GM18861 (cell line): Measurements from ENCODE around the gene LTV1.
"Not testable (repeated sequence)": the region's sequence is repeated elsewhere in the genome, so short reads cannot be mapped to it uniquely, and the experiment has no call there.

Source experiments
- ATAC-seq: cut with Tn5 transposase; IDR thresholded peaks from one replicate; pipeline ENCODE4 v1.9.1; 2021; ENCODE audit not compliant: unreplicated experiment

Gene LTV1

DNA sequence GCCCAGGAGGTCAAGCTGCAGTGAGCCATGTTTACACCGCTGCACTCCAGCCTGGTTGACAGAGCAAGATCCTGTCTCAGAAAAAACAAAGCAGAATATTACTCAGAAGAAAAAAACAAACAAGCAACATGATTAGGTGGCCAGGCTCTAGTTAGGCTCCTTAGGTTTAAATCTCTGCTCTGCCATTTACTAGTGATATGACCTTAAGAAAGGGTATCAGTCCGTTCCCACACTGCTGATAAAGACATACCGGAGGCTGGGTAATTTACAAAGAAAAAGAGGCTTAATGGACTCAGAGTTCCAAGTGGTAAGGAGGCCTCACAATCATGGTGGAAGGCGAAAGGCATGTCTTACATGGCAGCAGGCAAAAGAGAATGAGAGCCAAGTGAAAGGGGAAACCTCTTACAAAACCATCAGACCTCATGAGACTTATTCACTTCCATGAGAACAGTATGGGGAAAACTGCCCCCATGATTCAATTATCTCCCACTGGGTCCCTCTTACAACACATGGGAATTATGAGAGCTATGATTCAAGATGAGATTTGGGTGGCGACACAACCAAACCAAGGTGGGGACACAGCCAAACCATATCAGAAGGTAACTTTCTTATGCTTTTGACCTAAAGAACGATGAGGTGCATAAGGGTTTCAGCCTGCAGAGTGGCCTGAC lies 2.4 kb upstream of the LTV1 start:
- no peak for ATAC-seq

DNA sequence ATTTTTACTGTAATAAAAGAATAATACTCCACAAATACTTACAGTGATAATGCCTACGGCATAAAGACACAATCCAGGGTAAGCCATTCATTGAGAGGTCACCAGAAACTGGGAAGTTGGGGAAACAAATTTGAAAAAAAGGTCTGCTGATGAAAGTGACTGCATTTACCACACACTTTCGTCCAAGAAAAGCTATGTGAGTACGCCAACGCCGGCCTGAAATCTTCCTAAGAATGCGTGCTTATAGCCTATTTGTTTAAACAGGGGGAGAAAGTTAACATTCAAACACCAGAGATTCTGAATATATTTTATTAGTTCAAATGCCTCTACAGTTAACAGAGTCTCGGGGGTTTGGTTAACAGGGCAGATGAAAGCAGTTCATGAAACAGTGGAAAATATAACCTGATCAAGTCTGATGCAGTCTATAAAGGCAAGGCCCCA lies 657 bp upstream of the LTV1 start:
- ATAC-seq, result no peak

DNA sequence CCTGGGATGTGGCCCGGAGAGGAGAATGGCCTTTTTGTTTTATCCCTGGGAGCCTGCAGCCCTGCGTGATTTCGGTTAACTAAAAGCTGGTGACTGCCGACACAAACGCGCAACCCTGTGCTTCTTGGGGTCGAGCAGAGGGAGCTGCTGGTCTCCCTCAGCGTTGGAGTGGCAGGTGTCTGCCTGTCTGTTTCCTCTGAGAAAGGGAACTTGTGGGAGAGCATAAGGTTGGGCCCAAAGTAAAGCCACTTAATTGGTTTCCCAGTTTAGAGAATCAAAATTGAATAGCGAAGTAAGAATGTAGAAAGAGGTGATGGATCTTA lies 500 bp downstream of the LTV1 start:
- no peak for ATAC-seq

DNA sequence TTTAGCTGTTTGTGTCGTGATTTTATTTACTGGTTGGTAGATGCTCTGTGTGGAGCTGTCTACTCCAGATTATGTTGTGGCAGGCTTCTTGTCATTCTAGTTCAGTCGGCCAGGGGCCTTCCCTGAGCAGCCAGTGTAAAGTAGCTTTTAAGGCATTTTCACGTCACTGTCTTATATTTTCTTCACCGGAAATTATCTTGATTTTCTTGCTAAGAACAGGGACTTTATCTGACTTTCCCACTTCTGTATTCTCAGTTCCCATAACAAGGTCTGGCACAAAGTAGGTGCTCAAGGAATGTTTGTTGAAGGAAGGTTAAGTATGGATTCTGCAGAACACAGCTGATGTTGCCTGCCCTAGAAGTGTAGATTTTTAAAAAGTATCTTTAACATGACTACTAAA lies 868 bp downstream of the LTV1 start:
- no peak for ATAC-seq

DNA sequence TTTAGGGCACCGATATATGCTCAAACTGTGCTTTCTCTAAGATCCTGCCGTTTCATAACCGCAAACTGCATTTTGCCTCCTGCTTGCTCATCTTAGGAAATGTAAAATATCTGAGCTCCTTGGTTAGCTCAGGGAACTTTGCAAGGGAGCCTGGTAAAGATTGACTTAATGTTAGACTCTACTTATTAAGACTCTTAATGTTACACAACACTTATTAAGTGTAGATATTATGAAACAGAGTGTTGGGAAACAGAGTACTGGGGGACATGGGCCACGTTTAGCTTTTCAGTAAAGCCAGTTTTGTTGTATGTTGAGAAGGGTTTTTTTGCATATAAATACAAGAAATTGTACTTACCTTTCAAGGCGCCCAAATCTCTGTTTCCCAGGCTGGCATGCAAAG lies 1.9 kb downstream of the LTV1 start:
- no peak for ATAC-seq

DNA sequence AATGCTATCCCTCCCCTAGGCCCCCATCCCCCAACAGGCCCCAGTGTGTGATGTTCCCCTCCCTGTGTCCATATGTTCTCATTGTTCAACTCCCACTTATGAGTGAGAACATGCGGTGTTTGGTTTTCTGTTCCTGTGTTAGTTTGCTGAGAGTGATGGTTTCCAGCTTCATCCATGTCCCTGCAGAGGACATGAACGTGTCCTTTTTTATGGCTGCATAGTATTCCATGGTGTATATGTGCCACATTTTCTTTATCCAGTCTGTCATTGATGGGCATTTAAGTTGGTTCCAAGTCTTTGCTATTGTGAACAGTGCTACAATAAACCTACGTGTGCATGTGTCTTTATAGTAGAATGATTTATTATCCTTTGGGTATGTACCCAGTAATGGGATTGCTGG lies 8.6 kb downstream of the LTV1 start:
- ATAC-seq, result not testable (repeated sequence)

DNA sequence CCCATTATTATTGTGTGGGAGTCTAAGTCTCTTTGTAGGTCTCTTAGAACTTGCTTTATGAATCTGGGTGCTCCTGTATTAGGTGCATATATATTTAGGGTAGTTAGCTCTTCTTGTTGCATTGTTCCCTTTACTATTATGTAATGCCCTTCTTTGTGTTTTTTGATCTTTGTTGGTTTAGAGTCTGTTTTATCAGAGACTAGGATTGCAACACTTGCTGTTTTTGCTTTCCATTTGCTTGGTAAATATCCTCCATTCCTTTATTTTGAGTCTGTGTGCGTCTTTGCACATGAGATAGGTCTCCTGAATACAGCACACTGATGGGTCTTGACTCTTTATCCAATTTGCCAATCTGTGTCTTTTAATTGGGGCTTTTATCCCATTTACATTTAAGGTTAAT lies 11.9 kb downstream of the LTV1 start:
- not testable (repeated sequence) for ATAC-seq

DNA sequence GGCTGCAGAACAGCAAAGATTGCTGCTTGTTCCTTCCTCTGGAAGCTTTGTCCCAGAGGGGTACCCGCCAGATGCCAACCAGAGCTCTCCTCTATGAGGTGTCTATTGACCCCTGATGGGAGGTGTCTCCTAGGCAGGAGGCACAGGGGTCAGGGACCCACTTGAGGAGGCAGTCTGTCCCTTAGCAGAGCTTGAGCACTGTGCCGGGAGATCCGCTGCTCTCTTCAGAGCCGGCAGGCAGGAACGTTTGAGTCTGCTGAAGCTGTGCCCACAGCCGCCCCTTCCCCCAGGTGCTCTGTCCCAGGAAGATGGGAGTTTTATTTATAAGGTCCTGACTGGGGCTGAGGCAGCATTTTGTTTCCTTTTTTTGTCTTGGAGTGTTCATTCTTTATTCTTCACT lies 13.6 kb downstream of the LTV1 start:
- not testable (repeated sequence) for ATAC-seq

DNA sequence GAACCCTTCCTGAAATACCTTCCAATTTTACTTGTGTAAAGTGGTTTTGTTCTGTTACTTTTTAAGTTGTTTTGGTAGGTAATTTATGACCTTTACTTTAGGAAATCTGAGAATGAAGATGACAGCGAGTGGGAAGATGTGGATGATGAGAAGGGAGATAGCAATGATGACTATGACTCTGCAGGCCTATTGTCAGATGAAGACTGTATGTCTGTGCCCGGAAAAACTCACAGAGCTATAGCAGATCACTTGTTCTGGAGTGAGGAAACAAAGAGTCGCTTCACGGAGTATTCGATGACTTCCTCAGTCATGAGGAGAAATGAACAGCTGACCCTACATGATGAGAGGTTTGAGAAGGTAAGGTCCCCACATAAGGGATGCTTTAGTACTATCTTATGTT lies 14.5 kb downstream of the LTV1 start:
- no peak for ATAC-seq

DNA sequence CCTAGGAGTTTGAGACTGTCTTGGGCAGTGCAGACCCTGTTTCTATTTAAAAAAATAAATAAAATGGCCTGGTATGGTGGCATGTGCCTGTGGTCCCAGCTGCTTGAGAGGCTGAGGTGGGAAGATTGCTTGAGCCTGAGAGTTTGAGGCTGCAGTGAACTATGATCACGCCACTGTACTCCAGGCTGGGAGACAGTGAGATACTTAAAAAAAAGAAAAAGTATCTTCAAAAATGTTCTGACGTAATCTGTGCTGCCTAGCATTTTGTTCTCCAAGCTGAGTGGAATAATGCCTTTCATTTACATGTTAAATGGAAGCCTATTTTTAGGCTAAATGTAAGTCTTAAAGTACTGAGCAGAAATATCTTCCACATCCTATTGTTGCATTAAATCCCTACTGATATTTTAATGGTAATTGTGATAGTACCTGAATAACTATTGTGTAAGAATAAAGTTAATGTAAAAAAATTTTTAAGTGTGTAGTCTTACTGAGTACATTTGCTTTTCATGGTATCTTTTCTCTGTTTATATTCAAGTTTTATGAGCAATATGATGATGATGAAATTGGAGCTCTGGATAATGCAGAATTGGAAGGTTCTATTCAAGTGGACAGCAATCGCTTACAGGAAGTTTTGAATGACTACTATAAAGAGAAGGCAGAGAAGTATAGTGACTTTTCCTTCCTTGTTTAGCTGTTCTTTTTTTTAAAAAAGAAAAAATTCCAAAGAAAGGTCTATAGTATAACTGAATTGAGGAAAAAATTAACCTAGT lies 16.9 kb downstream of the LTV1 start:
- ATAC-seq, result no peak

DNA sequence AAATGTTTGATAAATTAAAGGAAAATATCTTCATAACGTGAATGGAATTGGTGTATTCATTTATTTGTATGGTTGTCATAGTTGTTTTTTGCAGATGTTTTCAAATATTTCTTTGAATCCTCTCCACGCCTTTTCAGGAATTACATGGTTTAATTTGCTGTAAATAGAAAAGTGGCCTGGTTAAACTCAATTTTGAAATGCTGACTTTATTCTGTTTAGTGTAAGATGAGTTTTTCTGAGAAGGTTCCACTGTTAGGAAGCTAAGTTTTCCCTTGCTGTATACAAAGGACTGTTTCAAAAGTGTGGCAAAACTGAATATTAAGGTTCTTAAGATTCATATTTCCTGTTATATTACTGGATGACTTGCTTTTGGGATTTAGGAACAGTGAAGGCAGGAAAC lies 20.6 kb downstream of the LTV1 start:
- ATAC-seq, result no peak

DNA sequence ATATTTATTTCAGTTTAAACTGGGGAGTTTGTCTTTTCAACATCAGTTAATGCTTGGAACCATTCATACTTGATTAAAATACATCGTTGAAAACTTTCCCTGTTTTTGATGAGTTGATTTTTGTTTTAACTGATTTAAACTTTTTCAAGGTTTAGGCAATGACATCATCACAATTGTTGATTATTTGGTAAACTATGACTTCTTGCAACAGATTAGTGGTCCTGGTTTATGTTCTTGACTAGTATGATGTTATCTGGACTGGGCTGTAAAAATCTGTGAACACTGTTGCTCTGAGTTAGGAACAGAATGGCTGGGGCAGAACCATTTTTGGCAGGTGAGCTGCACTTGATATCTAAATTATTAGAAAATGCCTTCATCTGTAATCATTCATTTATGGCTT lies 21.1 kb downstream of the LTV1 start, which contains the start of gene ZC2HC1B:
ZC2HC1B (plus strand) TSS at position 241 of the 400 bp plus-strand sequence; CDS start at position 307, 66 bp downstream.
- ATAC-seq, result no peak

DNA sequence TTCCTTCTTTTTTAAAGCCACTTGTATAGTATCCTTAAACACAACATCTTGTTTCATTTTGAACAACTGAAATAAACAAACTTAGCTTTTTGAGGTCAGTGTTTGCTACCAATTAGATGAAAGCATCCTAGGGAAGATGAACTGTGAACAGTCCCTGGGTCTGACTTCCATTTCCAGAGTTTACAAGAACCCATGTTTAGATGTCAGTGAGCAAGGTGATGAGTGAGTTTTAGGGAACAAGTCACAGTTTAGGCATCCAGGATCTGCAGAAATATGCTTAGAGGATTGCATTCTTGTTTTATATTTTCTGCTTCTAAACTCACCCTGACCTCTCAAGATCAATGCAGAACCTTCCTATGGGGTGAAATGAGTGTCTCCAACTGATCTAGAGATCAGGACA lies 24.1 kb downstream of the LTV1 start:
- no peak for ATAC-seq

DNA sequence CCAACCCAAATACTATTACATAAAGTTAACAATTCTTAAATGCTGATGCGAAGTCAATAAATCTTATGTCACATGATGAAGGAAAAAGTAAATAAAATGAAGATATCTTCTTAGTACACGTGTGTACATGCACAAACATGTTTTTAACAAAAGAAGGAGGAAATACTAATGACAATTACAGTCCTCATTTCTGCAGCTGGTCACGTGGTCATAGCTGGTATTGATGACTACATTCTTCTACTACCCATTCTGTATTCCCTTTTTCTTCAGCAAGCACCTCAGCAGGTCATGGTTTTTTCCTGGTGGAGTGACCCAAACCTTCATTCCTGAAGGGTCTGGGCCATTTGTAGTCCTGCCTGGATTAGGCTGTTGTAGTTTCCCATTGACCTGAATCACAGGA lies 25.7 kb downstream of the LTV1 start:
- ATAC-seq, result not testable (repeated sequence)

DNA sequence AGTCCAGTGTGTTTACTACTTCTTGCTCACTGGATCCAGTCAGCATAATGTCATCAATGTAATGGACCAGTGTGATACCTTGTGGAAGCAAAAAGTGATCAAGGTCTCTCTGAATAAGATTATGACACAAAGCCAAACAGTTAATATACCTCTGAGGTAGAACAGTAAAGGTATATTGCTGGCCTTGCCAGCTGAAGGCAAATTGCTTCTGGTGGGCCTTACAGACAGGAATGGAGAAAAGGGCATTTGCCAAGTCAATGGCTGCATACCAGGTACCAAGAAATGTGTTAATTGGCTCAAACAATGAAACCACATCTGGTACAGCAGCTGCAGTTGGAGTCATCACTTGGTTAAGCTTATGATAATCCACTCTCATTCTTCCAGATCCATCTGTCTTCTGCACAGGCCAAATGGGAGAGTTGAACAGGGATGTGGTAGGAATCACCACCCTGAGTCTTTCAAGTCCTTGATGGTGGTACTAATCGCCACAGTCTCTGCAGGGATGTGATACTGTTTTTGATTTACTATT lies 28.1 kb downstream of the LTV1 start:
- ATAC-seq, result not testable (repeated sequence)

DNA sequence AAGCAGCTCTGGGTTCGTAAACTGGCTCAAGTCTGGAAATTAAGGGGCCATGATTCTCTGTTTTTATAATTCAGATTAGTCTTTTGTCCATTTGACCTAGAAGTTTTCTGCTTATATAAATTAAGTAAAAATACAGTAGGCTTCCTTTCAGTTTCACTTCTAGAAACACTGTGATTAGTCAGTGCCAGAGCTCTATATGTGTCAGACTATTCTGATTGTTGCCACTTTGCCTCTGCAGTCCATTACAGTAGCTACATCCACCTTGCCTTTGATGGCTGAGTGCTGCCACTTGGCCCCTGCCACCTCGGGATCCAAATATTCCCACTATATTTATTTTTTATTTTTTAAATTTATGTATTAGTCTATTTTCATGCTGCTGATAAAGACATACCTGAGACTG lies 29.1 kb downstream of the LTV1 start:
- ATAC-seq, result peak; percentile 99

DNA sequence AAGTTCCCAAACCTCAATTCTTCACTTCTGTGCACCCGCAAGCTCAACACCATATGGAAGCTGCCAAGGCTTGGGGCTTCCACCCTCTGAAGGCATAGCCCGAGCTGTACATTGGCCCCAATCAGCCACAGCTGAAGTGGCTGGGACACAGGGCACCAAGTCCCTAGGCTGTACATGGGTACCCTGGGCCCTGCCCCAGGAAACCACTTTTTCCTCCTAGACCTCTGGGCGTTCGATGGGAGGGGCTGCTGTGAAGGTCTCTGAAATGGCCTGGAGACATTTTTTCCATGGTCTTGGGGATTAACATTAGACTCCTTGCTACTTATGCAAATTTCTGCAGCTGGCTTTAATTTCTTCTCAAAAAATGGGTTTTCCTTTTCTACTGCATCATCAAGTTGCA lies 30.5 kb downstream of the LTV1 start:
- ATAC-seq, result not testable (repeated sequence)

DNA sequence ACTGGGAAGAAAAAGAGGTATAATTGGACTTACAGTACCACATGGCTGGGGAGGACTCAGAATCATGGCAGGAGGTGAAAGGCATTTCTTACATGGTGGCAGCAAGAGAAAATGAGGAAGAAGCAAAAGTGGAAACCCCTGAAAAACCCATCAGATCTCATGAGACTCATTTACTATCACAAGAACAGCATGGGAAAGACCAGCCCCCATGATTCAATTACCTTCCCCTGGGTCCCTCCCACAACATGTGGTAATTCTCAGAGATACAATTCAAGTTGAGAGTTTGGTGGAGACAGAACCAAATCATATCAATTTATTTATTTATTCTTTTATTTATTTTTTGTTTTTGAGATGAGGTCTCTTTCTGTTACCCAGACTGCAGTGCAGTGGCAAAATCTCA lies 31.4 kb downstream of the LTV1 start:
- ATAC-seq, result not testable (repeated sequence)

DNA sequence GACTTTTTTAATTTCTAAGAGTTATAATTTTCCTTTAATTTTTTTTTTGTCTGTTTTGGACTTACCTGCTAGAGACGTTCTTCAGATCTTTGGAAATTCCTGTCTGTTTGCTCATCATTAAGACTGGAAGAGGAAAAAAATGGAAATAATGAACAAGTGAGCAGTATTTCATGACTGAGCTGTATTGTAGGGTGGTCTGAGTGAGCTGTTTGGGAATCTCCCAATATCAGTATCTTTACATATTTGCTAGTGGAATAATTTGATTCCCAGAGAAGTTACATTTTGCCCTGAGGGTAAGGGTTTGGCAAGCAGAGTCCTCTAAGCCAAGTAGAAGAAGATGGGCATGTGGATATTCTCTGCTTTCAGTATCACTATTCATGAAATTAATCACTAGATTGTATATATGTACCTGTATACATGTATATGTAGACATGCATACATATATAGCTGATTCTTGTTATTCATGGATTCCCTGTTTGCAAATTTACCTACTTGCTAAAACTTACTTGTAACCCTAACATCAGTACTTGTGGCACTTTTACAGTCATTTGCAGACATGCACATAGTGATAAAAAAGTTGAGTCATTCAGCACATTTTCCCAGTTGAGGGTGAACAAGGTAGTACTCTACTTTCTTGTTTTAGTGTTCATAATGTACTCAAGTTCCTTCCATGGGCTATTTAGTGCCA lies 34.6 kb downstream of the LTV1 start:
- no peak for ATAC-seq

DNA sequence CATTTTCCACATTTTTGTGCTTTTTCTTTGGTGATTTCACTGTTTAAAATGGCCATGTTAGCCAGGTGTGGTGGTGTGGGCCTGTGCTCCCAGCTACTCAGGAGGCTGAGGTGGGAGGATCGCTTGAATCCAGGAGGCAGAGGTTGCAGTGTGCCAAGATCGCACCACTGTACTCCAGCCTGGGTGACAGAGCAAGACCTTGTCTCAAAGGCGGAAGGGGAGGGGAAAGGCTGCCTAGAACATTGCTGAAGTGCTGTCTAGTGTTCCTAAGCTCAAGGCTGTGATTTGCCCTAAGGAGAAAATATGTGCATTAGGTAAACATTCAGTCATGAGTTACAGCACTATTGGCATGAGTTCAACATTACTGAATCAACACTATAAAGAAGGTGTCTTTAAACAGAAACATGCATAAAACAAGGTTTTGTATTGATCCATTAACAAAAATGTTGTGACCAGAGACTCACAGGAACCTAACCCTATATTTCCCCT lies 35.2 kb downstream of the LTV1 start:
- no peak for ATAC-seq

DNA sequence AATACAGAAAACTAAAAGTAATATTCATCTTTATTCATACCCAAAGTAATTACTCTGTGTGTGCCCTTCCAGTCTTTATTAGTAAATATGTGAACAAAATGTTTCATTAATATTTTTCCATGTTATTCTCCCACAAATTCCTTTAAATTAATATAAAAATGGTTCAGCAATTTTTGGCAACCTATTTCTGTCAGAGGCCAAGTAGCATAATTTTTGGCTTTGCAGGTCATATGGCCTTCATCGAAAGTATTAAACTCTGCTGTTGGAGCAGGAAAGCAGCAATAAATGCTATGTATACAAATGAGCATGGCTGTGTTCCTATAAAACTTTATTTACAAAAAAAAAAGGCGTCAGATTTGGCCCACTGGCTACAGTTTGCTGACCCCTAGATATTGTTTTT lies 37.3 kb downstream of the LTV1 start:
- ATAC-seq, result no peak
